Activated CD4-positive, alpha-beta memory T cell treated with anti-CD3 and anti-CD28 coated beads for 36 hours (primary cell): Measurements from ENCODE around the gene ZNF775. TPM values are rescaled to one million over a fixed set of nuclear protein-coding genes. Genes with fewer than 3 reads are reported as not detected.

Experiments used
- CTCF ChIA-PET: fragments of 350-600 bp; sonication (Branson Sonifier 250); formaldehyde crosslinking; loops from one replicate; lab custom pipeline; 2021; ENCODE audit warnings: antibody characterized with exemption, inconsistent platforms; lab: Charles Lee
- POLR2A ChIA-PET: fragments of 350-600 bp; sonication (Branson Sonifier 250); formaldehyde crosslinking; loops from one replicate; lab custom pipeline; 2021; ENCODE audit warnings: antibody characterized with exemption; lab: Charles Lee
- DNase-seq: peaks from one replicate; pipeline ENCODE4 v3.0.0-alpha.2; 2020
- H3K27ac Mint-ChIP-seq: one replicate; pipeline ENCODE4 v1.8.0; 2021; ENCODE audit warnings: mixed read lengths
- H3K27me3 Mint-ChIP-seq: one replicate; pipeline ENCODE4 v1.8.0; 2021; ENCODE audit warnings: mixed read lengths
- H3K36me3 Mint-ChIP-seq: one replicate; pipeline ENCODE4 v1.8.0; 2021; ENCODE audit warnings: mixed read lengths
- H3K4me1 Mint-ChIP-seq: one replicate; pipeline ENCODE4 v1.8.0; 2021; ENCODE audit warnings: low read depth, mixed read lengths
- H3K4me3 Mint-ChIP-seq: one replicate; pipeline ENCODE4 v1.8.0; 2021; ENCODE audit warnings: mild to moderate bottlenecking, mixed read lengths
- H3K9me3 Mint-ChIP-seq: one replicate; pipeline ENCODE4 v1.8.0; 2021; ENCODE audit warnings: mixed read lengths
- intact Hi-C: fragments of 100-400 bp; cut with micrococcal nuclease; formaldehyde crosslinking; loops from one replicate; pipeline ENCODE4 v1.15.1; 2023
- total RNA-seq, 2 experiments: library from RNA; stranded (reverse); gene quantifications; one replicate each; pipeline ENCODE4 v1.2.3, GENCODE V29; 2021

Gene ZNF775
- total RNA-seq, 2 experiments from 2014 or later, result 6.0 to 6.8 TPM

- Mint-ChIP-seq H3K4me3 (no peak overlapping the region), H3K27me3 (no peaks in the 10 kb centered on the region), H3K36me3 (peaks cover 21% of the 10 kb centered on the region), H3K27ac (no peak overlapping the region), H3K4me1 (peaks cover 35% of the 10 kb centered on the region), H3K9me3 (no peaks in the 10 kb centered on the region)
- peak; percentile 8 for DNase-seq
- intact Hi-C loops, result no loop called here
- ChIA-PET CTCF (interaction anchor here (0.6 to 2.7 kb wide), 2 partner anchors 15 to 159 kb away, joined by 3 to 11 read pairs; no protein-coding TSS in a partner anchor), POLR2A (interaction anchor here (1.5 kb wide), 1 partner anchor 46 kb away, joined by 5 read pairs; no protein-coding TSS in a partner anchor)
Observed at GRCh38 chr7:150371131-150371995, 7.8 kb upstream of the ZNF775 start.

DNA sequence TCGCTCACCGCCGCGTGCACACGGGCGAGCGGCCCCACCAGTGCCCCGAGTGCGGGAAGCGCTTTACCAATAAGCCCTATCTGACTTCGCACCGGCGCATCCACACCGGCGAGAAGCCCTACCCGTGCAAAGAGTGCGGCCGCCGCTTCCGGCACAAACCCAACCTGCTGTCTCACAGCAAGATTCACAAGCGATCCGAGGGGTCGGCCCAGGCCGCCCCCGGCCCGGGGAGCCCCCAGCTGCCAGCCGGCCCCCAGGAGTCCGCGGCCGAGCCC lies 7.2 kb upstream of the ZNF775 start:
- POLR2A ChIA-PET, result no interaction called here
- no peak for DNase-seq
- Mint-ChIP-seq H3K27ac (no peak overlapping the region), H3K4me1 (peaks cover 40% of the 10 kb centered on the region), H3K27me3 (no peaks in the 10 kb centered on the region), H3K4me3 (no peak overlapping the region), H3K36me3 (peaks cover 21% of the 10 kb centered on the region), H3K9me3 (no peaks in the 10 kb centered on the region)
- CTCF ChIA-PET, result interaction anchor here (2.7 kb wide), 1 partner anchor 16 kb away, joined by 11 read pairs; no protein-coding TSS in a partner anchor
- intact Hi-C loops, result no loop called here

- CTCF ChIA-PET, result no interaction called here
- DNase-seq, result peak; percentile 8
- Mint-ChIP-seq H3K9me3 (no peaks in the 10 kb centered on the region), H3K27me3 (no peaks in the 10 kb centered on the region), H3K27ac (no peak overlapping the region), H3K4me1 (peaks cover 44% of the 10 kb centered on the region), H3K36me3 (peaks cover 21% of the 10 kb centered on the region), H3K4me3 (no peak overlapping the region)
- POLR2A ChIA-PET, result no interaction called here
- intact Hi-C loops, result no loop called here
Observed at GRCh38 chr7:150372271-150373048, 6.7 kb upstream of the ZNF775 start.

DNA sequence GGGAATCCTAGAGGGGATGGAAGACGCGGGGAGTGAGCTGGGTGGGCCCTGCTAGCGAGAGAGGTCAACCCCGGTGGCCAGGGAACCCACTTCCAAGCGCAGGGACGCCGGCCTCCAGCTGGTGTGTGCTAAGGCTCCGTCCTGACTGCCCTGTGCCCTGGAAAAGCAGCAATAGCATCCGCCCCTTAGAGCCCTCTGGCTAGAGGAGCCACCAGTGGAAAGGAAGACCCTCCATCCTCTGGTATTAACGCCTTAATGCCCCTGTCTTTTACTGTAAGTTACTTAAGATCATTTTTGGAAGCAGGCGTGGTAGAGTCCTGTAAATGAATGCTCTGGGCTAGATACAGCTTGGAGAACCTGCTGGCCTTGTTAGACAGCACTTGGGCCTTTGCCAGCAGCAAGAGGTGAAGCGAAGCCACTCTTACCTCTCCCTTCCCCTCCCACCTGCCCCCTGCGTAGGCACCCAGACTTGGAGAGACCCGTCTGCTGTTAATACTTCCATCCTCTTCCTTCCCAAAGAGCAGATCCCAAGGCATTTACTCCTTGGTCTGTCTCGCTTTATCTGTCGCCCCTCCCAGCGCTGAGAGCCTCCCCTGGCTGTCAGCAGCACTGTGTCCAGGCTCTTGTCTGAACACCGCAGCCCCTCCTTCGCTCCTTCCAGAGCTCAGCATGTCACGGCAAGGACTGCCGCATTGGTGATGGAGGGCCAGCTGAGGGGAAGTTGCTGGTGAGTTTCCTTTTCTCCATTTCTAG lies 5.9 kb upstream of the ZNF775 start:
- Mint-ChIP-seq H3K9me3 (no peaks in the 10 kb centered on the region), H3K4me1 (peaks cover 46% of the 10 kb centered on the region), H3K27ac (no peak overlapping the region), H3K4me3 (no peak overlapping the region), H3K36me3 (peaks cover 21% of the 10 kb centered on the region), H3K27me3 (no peaks in the 10 kb centered on the region)
- peak; percentile 7 for DNase-seq
- CTCF ChIA-PET, result no interaction called here
- POLR2A ChIA-PET, result no interaction called here
- intact Hi-C loops, result no loop called here

DNA sequence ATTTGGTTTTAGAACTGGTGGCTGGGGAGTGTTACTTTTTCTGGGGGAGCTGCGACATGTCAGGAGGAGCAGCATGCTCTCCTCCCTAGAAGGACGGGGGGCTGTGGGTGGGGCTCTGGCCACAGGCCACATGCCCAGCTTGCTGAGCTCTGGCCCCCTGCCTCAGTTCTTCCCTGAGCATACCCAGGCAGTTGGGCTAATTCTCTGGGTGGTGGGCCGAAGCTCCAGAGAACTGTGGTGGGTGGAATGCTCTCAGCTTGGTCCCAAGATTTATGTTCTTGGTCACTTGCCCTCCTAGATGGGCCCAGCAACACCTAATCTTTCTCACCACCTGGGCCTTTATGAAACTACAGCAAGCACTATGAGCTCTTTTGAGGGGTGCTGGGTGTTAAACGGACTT lies 5.1 kb upstream of the ZNF775 start:
- intact Hi-C loops, result no loop called here
- Mint-ChIP-seq H3K36me3 (peaks cover 19% of the 10 kb centered on the region), H3K27ac (no peak overlapping the region), H3K4me3 (no peak overlapping the region), H3K27me3 (no peaks in the 10 kb centered on the region), H3K4me1 (peaks cover 46% of the 10 kb centered on the region), H3K9me3 (no peaks in the 10 kb centered on the region)
- ChIA-PET POLR2A (no interaction called here), CTCF (no interaction called here)
- peak; percentile 1 for DNase-seq

DNA sequence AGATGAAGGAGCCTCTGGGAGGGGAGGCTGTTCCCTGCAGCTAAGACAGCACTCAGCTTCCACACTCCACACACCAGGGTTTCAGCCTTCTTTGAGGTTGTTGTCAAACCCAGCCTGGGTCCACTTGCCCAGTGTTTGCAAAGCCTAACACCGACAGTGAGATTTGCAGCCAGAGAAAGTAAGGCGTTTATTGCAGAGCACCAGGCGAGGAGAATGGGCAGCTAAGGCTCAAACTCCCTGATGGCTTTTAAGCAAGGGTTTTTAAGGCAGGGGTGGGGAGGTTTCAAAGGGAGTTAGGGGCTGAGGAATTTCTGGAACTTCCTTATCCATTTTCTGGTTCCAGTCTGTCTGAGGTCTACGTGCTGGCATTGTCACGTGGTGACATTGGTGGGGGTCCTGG lies 4.7 kb upstream of the ZNF775 start:
- intact Hi-C loops, result no loop called here
- H3K4me1 Mint-ChIP-seq, result peaks cover 42% of the 10 kb centered on the region
- POLR2A ChIA-PET, result no interaction called here
- CTCF ChIA-PET, result no interaction called here
- H3K9me3 Mint-ChIP-seq, result no peaks in the 10 kb centered on the region
- peaks cover 17% of the 10 kb centered on the region for H3K36me3 Mint-ChIP-seq
- DNase-seq, result no peak
- H3K27ac Mint-ChIP-seq, result peak overlapping the region; percentile 79
- H3K27me3 Mint-ChIP-seq, result no peaks in the 10 kb centered on the region
- no peak overlapping the region for H3K4me3 Mint-ChIP-seq

GRCh38 chr7:150375662-150376521 lies 3.2 kb upstream of the ZNF775 start:
- intact Hi-C loops, result loop anchor here (2.0 to 5.0 kb wide), 3 partner anchors 19 to 53 kb away; partner anchors contain the start of genes ACTR3C and LRRC61
- ChIA-PET POLR2A (interaction anchor here (1.0 to 3.1 kb wide), 2 partner anchors 8 to 28 kb away, joined by 4 to 28 read pairs; partner anchors contain the start of gene REPIN1), CTCF (no interaction called here)
- Mint-ChIP-seq H3K27me3 (no peaks in the 10 kb centered on the region), H3K9me3 (no peaks in the 10 kb centered on the region), H3K4me1 (peaks cover 43% of the 10 kb centered on the region), H3K27ac (peak overlapping the region; percentile 79), H3K36me3 (peaks cover 17% of the 10 kb centered on the region), H3K4me3 (peak overlapping the region; percentile 9)
- peak; percentile 68 for DNase-seq

GRCh38 chr7:150376560-150376959 lies 2.6 kb upstream of the ZNF775 start:
- CTCF ChIA-PET, result interaction anchor here (2.1 kb wide), 1 partner anchor 30 kb away, joined by 9 read pairs; a partner anchor contains a TSS
- H3K27ac Mint-ChIP-seq, result peak overlapping the region; percentile 79
- peak overlapping the region; percentile 9 for H3K4me3 Mint-ChIP-seq
- intact Hi-C loops, result loop anchor here (2.0 to 5.0 kb wide), 3 partner anchors 20 to 54 kb away; partner anchors contain the start of genes ACTR3C and LRRC61
- DNase-seq, result no peak
- no peaks in the 10 kb centered on the region for H3K9me3 Mint-ChIP-seq
- H3K36me3 Mint-ChIP-seq, result peaks cover 17% of the 10 kb centered on the region
- POLR2A ChIA-PET, result interaction anchor here (1.0 to 3.1 kb wide), 2 partner anchors 8 to 28 kb away, joined by 4 to 28 read pairs; partner anchors contain the start of gene REPIN1
- H3K4me1 Mint-ChIP-seq, result peaks cover 42% of the 10 kb centered on the region
- no peaks in the 10 kb centered on the region for H3K27me3 Mint-ChIP-seq

- no peak for DNase-seq
- peak overlapping the region; percentile 33 for H3K27ac Mint-ChIP-seq
- H3K9me3 Mint-ChIP-seq, result no peaks in the 10 kb centered on the region
- ChIA-PET POLR2A (interaction anchor here (3.1 kb wide), 1 partner anchor 9 kb away, joined by 28 read pairs; the partner anchor contains the start of gene REPIN1), CTCF (interaction anchor here (1.7 to 2.1 kb wide), 2 partner anchors 25 to 29 kb away, joined by 4 to 9 read pairs; a partner anchor contains a TSS)
- H3K4me3 Mint-ChIP-seq, result no peak overlapping the region
- peaks cover 17% of the 10 kb centered on the region for H3K36me3 Mint-ChIP-seq
- H3K4me1 Mint-ChIP-seq, result peaks cover 42% of the 10 kb centered on the region
- no peaks in the 10 kb centered on the region for H3K27me3 Mint-ChIP-seq
- intact Hi-C loops, result loop anchor here (2.0 to 5.0 kb wide), 3 partner anchors 20 to 54 kb away; partner anchors contain the start of genes ACTR3C and LRRC61
Observed at GRCh38 chr7:150377196-150377595, 1.9 kb upstream of the ZNF775 start.

- CTCF ChIA-PET, result interaction anchor here (1.1 to 2.1 kb wide), 4 partner anchors 10 to 29 kb away, joined by 3 to 9 read pairs (median 4); a partner anchor contains a TSS
- H3K4me1 Mint-ChIP-seq, result peaks cover 42% of the 10 kb centered on the region
- POLR2A ChIA-PET, result interaction anchor here (1.1 to 3.1 kb wide), 4 partner anchors 9 to 56 kb away, joined by 3 to 28 read pairs (median 4); partner anchors contain the start of genes ACTR3C, LRRC61 and REPIN1
- peaks cover 15% of the 10 kb centered on the region for H3K36me3 Mint-ChIP-seq
- no peaks in the 10 kb centered on the region for H3K9me3 Mint-ChIP-seq
- no peaks in the 10 kb centered on the region for H3K27me3 Mint-ChIP-seq
- H3K27ac Mint-ChIP-seq, result peak overlapping the region; percentile 72
- intact Hi-C loops, result loop anchor here (2.0 to 5.0 kb wide), 3 partner anchors 21 to 55 kb away; partner anchors contain the start of genes ACTR3C and LRRC61
- H3K4me3 Mint-ChIP-seq, result peak overlapping the region; percentile 76
- DNase-seq, result no peak
Observed at GRCh38 chr7:150377635-150378034, 1.5 kb upstream of the ZNF775 start.
